ENCODE data around the gene IKBKG. TPM values are rescaled to one million over a fixed set of nuclear protein-coding genes. Genes with fewer than 3 reads are reported as not detected.
"Not testable (repeated sequence)": the region's sequence is repeated elsewhere in the genome, so short reads cannot be mapped to it uniquely, and the experiment has no call there.

The IKBKG gene
- total RNA-seq, 1 experiment from 2014 or later, result 29.3 TPM

- not testable (repeated sequence) for H3K36me3 Mint-ChIP-seq (ENCODE audit: insufficient read depth, unreplicated experiment)
Observed at GRCh38 chrX:154560326-154560725, 12.9 kb downstream of the IKBKG start.

GRCh38 chrX:154562295-154562694, 14.9 kb downstream of the IKBKG start:
- H3K27me3 Mint-ChIP-seq (ENCODE audit: insufficient read depth, unreplicated experiment); H3K9me3 ChIP-seq; CTCF ChIA-PET; H3K9me3 Mint-ChIP-seq (ENCODE audit: unreplicated experiment); H3K4me1 ChIP-seq; H3K27me3 ChIP-seq (replicated peaks; ENCODE audit: control insufficient read depth, insufficient read depth, low read length); H3K27ac Mint-ChIP-seq (ENCODE audit: unreplicated experiment); H3K4me3 Mint-ChIP-seq (ENCODE audit: unreplicated experiment); POLR2A ChIA-PET; H3K36me3 Mint-ChIP-seq (ENCODE audit: insufficient read depth, unreplicated experiment); H3K4me3 ChIP-seq (ENCODE audit: low read depth, low read length); H3K4me1 Mint-ChIP-seq (ENCODE audit: low read depth, unreplicated experiment); intact Hi-C loops (cut with micrococcal nuclease; ENCODE audit: unreplicated experiment); H3K36me3 ChIP-seq (ENCODE audit: control insufficient read depth, insufficient read depth, low read length); BruUV-seq (replicated peaks); DNase-seq: not testable (repeated sequence)

More at GRCh38 chrX:154560326-154560725, 12.9 kb downstream of the IKBKG start:
- H3K27ac Mint-ChIP-seq (ENCODE audit: unreplicated experiment); H3K4me3 ChIP-seq (ENCODE audit: low read depth, low read length); H3K4me1 Mint-ChIP-seq (ENCODE audit: low read depth, unreplicated experiment); POLR2A ChIA-PET; CTCF ChIA-PET; H3K4me3 Mint-ChIP-seq (ENCODE audit: unreplicated experiment); H3K27me3 ChIP-seq (replicated peaks; ENCODE audit: control insufficient read depth, insufficient read depth, low read length); intact Hi-C loops (cut with micrococcal nuclease; ENCODE audit: unreplicated experiment); H3K9me3 Mint-ChIP-seq (ENCODE audit: unreplicated experiment); DNase-seq; H3K4me1 ChIP-seq; H3K9me3 ChIP-seq; H3K36me3 ChIP-seq (ENCODE audit: control insufficient read depth, insufficient read depth, low read length); BruUV-seq (replicated peaks); H3K27me3 Mint-ChIP-seq (ENCODE audit: insufficient read depth, unreplicated experiment): not testable (repeated sequence)

- H3K36me3 Mint-ChIP-seq (ENCODE audit: insufficient read depth, unreplicated experiment); CTCF ChIA-PET; H3K27ac Mint-ChIP-seq (ENCODE audit: unreplicated experiment); intact Hi-C loops (cut with micrococcal nuclease; ENCODE audit: unreplicated experiment); DNase-seq; H3K4me1 ChIP-seq; H3K27me3 ChIP-seq (replicated peaks; ENCODE audit: control insufficient read depth, insufficient read depth, low read length); H3K4me1 Mint-ChIP-seq (ENCODE audit: low read depth, unreplicated experiment); H3K9me3 Mint-ChIP-seq (ENCODE audit: unreplicated experiment); H3K4me3 ChIP-seq (ENCODE audit: low read depth, low read length); BruUV-seq (replicated peaks); H3K36me3 ChIP-seq (ENCODE audit: control insufficient read depth, insufficient read depth, low read length); POLR2A ChIA-PET; H3K4me3 Mint-ChIP-seq (ENCODE audit: unreplicated experiment); H3K9me3 ChIP-seq; H3K27me3 Mint-ChIP-seq (ENCODE audit: insufficient read depth, unreplicated experiment): not testable (repeated sequence)
Observed at GRCh38 chrX:154570361-154570760, 22.9 kb downstream of the IKBKG start.

GRCh38 chrX:154573061-154573460, 25.6 kb downstream of the IKBKG start:
- CTCF ChIA-PET; H3K9me3 Mint-ChIP-seq (ENCODE audit: unreplicated experiment); POLR2A ChIA-PET; H3K4me1 Mint-ChIP-seq (ENCODE audit: low read depth, unreplicated experiment); H3K27me3 ChIP-seq (replicated peaks; ENCODE audit: control insufficient read depth, insufficient read depth, low read length); H3K9me3 ChIP-seq; BruUV-seq (replicated peaks); intact Hi-C loops (cut with micrococcal nuclease; ENCODE audit: unreplicated experiment); H3K4me3 Mint-ChIP-seq (ENCODE audit: unreplicated experiment); H3K36me3 ChIP-seq (ENCODE audit: control insufficient read depth, insufficient read depth, low read length); DNase-seq; H3K27me3 Mint-ChIP-seq (ENCODE audit: insufficient read depth, unreplicated experiment); H3K36me3 Mint-ChIP-seq (ENCODE audit: insufficient read depth, unreplicated experiment); H3K4me1 ChIP-seq; H3K27ac Mint-ChIP-seq (ENCODE audit: unreplicated experiment); H3K4me3 ChIP-seq (ENCODE audit: low read depth, low read length): not testable (repeated sequence)

GRCh38 chrX:154575076-154575475, 27.7 kb downstream of the IKBKG start:
- H3K27ac Mint-ChIP-seq (ENCODE audit: unreplicated experiment); H3K27me3 ChIP-seq (replicated peaks; ENCODE audit: control insufficient read depth, insufficient read depth, low read length); H3K4me1 Mint-ChIP-seq (ENCODE audit: low read depth, unreplicated experiment); H3K36me3 Mint-ChIP-seq (ENCODE audit: insufficient read depth, unreplicated experiment); CTCF ChIA-PET; H3K36me3 ChIP-seq (ENCODE audit: control insufficient read depth, insufficient read depth, low read length); H3K4me3 Mint-ChIP-seq (ENCODE audit: unreplicated experiment); H3K27me3 Mint-ChIP-seq (ENCODE audit: insufficient read depth, unreplicated experiment); BruUV-seq (replicated peaks); intact Hi-C loops (cut with micrococcal nuclease; ENCODE audit: unreplicated experiment); POLR2A ChIA-PET; H3K4me1 ChIP-seq; H3K9me3 Mint-ChIP-seq (ENCODE audit: unreplicated experiment); H3K9me3 ChIP-seq; DNase-seq; H3K4me3 ChIP-seq (ENCODE audit: low read depth, low read length): not testable (repeated sequence)

GRCh38 chrX:154582994-154583393, 35.6 kb downstream of the IKBKG start:
- BruUV-seq (replicated peaks); H3K4me1 Mint-ChIP-seq (ENCODE audit: low read depth, unreplicated experiment); intact Hi-C loops (cut with micrococcal nuclease; ENCODE audit: unreplicated experiment); CTCF ChIA-PET; H3K4me3 Mint-ChIP-seq (ENCODE audit: unreplicated experiment); H3K36me3 Mint-ChIP-seq (ENCODE audit: insufficient read depth, unreplicated experiment); H3K9me3 Mint-ChIP-seq (ENCODE audit: unreplicated experiment); H3K4me3 ChIP-seq (ENCODE audit: low read depth, low read length); H3K4me1 ChIP-seq; H3K36me3 ChIP-seq (ENCODE audit: control insufficient read depth, insufficient read depth, low read length); H3K9me3 ChIP-seq; H3K27ac Mint-ChIP-seq (ENCODE audit: unreplicated experiment); H3K27me3 ChIP-seq (replicated peaks; ENCODE audit: control insufficient read depth, insufficient read depth, low read length); H3K27me3 Mint-ChIP-seq (ENCODE audit: insufficient read depth, unreplicated experiment); DNase-seq; POLR2A ChIA-PET: not testable (repeated sequence)

GRCh38 chrX:154584585-154585183, 37.3 kb downstream of the IKBKG start, which contains the start of gene CTAG1A:
CTAG1A (plus strand) TSS chrX:154585133; CDS start chrX:154585207, 74 bp downstream.
- CTCF ChIA-PET; BruUV-seq (replicated peaks); H3K4me1 Mint-ChIP-seq (ENCODE audit: low read depth, unreplicated experiment); H3K36me3 ChIP-seq (ENCODE audit: control insufficient read depth, insufficient read depth, low read length); H3K9me3 Mint-ChIP-seq (ENCODE audit: unreplicated experiment); H3K27ac Mint-ChIP-seq (ENCODE audit: unreplicated experiment); H3K27me3 ChIP-seq (replicated peaks; ENCODE audit: control insufficient read depth, insufficient read depth, low read length); H3K36me3 Mint-ChIP-seq (ENCODE audit: insufficient read depth, unreplicated experiment); POLR2A ChIA-PET; H3K4me3 Mint-ChIP-seq (ENCODE audit: unreplicated experiment); H3K9me3 ChIP-seq; H3K4me3 ChIP-seq (ENCODE audit: low read depth, low read length); intact Hi-C loops (cut with micrococcal nuclease; ENCODE audit: unreplicated experiment); DNase-seq; H3K4me1 ChIP-seq; H3K27me3 Mint-ChIP-seq (ENCODE audit: insufficient read depth, unreplicated experiment): not testable (repeated sequence)

Measured in Caco-2 (cell line).